PC-9 (cell line): Measurements from ENCODE around the gene AGRP. TPM values are rescaled to one million over a fixed set of nuclear protein-coding genes. Genes with fewer than 3 reads are reported as not detected.

Experiments used
- BruUV-seq: library from RNA; stranded (reverse); fragments of 400-500 nt; replicated peaks from 2 replicates; lab custom pipeline; 2021; lab: Mats Ljungman, UMichigan
- CTCF ChIA-PET: fragments of 300-600 bp; sonication (Branson Sonifier 250); formaldehyde crosslinking; loops from one replicate; lab custom pipeline; 2022; ENCODE audit warnings: antibody characterized with exemption; lab: Charles Lee
- POLR2A ChIA-PET: fragments of 300-600 bp; sonication (Branson Sonifier 250); formaldehyde crosslinking; loops from one replicate; lab custom pipeline; 2022; ENCODE audit warnings: antibody characterized with exemption; ENCODE audit not compliant: unreplicated experiment; lab: Charles Lee
- DNase-seq, 2 experiments: peaks; one replicate each; pipeline versions ENCODE4 v3.0.0 to v3.0.0-alpha.2; 2015 to 2022; ENCODE audit warnings: mixed read lengths in 1 of 2
- H2AFZ ChIP-seq: fragments of 200-600 bp; sonication (generic); 2 replicates; pipeline ENCODE4 v1.8.1; 2017; ENCODE audit warnings: antibody characterized with exemption
- H3F3A ChIP-seq: fragments of 200-600 bp; sonication (generic); 2 replicates; pipeline ENCODE4 v1.8.1; 2017; ENCODE audit warnings: antibody characterized with exemption, mild to moderate bottlenecking, low read depth; ENCODE audit not compliant: insufficient read depth
- H3K27ac ChIP-seq: fragments of 200-600 bp; sonication (generic); 2 replicates; pipeline ENCODE4 v1.6.1; 2016; ENCODE audit warnings: mixed run types
- H3K27me3 ChIP-seq: fragments of 200-600 bp; sonication (generic); 2 replicates; pipeline ENCODE4 v1.6.1; 2016; ENCODE audit warnings: low read depth, mixed run types; ENCODE audit not compliant: insufficient read depth
- H3K36me3 ChIP-seq: fragments of 200-600 bp; sonication (generic); 2 replicates; pipeline ENCODE4 v1.6.1; 2016; ENCODE audit warnings: low read depth, mixed run types
- H3K4me1 ChIP-seq: fragments of 200-600 bp; sonication (generic); replicated peaks from 2 replicates; pipeline ENCODE4 v1.6.1; 2016; ENCODE audit warnings: mixed run types; ENCODE audit not compliant: insufficient read depth
- H3K4me2 ChIP-seq: fragments of 200-600 bp; sonication (generic); 2 replicates; pipeline ENCODE4 v1.6.1; 2017; ENCODE audit warnings: mixed run types
- H3K4me3 ChIP-seq: fragments of 200-600 bp; sonication (generic); 2 replicates; pipeline ENCODE4 v1.6.1; 2016; ENCODE audit warnings: mixed run types
- H3K79me2 ChIP-seq: fragments of 200-600 bp; sonication (generic); 2 replicates; pipeline ENCODE4 v1.6.1; 2017; ENCODE audit warnings: low read depth, mixed run types
- H3K9me2 ChIP-seq: fragments of 200-600 bp; sonication (generic); 2 replicates; pipeline ENCODE4 v1.8.1; 2017; ENCODE audit warnings: mild to moderate bottlenecking; ENCODE audit not compliant: insufficient read depth
- H3K9me3 ChIP-seq: fragments of 200-600 bp; sonication (generic); 2 replicates; pipeline ENCODE4 v1.8.1; 2016; ENCODE audit warnings: low read depth; ENCODE audit not compliant: insufficient read depth
- H4K20me1 ChIP-seq: fragments of 200-600 bp; sonication (generic); 2 replicates; pipeline ENCODE4 v1.8.1; 2017; ENCODE audit not compliant: insufficient read depth
- EZH2 ChIP-seq: fragments of 200-600 bp; sonication (generic); IDR thresholded peaks from 2 replicates; pipeline ENCODE4 v1.8.0; 2017; ENCODE audit warnings: antibody characterized with exemption, low read depth
- intact Hi-C: fragments of 100-400 bp; cut with micrococcal nuclease; formaldehyde crosslinking; loops from one replicate; pipeline ENCODE4 v1.10.0; 2022; ENCODE audit not compliant: unreplicated experiment
- total RNA-seq: library from RNA; stranded (reverse); gene quantifications from 2 replicates; pipeline ENCODE4 v1.2.3, GENCODE V29; 2021
- TF ChIP-seq, protein P1 (sequence below): fragments of 200-600 bp; sonication (generic); conservative IDR thresholded peaks from 2 replicates; pipeline ENCODE4 v1.6.1; 2017; ENCODE audit warnings: mixed run types, antibody characterized with exemption, mild to moderate bottlenecking, moderate library complexity

AGRP gene
- total RNA-seq, 1 experiment from 2014 or later: not detected

DNA sequence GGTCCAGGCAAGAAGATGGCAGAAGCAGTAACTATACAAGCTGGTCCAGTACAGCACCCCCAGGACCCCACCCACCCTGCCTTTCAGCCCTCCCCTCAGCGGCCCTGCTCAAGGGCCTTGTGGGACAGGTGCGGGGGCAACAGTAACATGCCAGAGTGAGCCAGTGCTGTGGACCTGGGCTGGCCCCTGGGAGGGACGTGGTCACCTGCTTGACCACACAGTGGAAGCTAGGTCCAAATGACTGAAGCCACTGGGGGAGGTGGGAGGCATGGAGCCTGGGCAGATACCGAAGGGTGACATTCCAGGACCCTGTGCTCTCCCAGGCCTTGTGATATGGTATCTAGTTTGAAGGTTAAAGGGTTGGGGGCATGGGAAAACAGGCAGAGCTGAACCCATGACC lies 19.7 kb downstream of the AGRP start:
- no peaks in the 10 kb centered on the region for H3K9me2 ChIP-seq
- CTCF ChIA-PET: interaction anchor here (0.6 to 1.0 kb wide), 2 partner anchors 28 to 328 kb away, joined by 3 to 18 read pairs; no protein-coding TSS in a partner anchor
- peaks cover 19% of the 10 kb centered on the region for H3K79me2 ChIP-seq
- no peaks in the 10 kb centered on the region for H3F3A ChIP-seq
- no peak overlapping the region for H3K27ac ChIP-seq
- H3K4me3 ChIP-seq: no peak overlapping the region
- intact Hi-C loops: loop anchor here (2.0 to 10.0 kb wide), 4 partner anchors 203 to 569 kb away; partner anchors contain the start of genes E2F4, ELMO3 and EXOC3L1
- no peak overlapping the region for H3K4me2 ChIP-seq
- no peaks in the 10 kb centered on the region for H3K36me3 ChIP-seq
- H3K27me3 ChIP-seq: no peaks in the 10 kb centered on the region
- no peak overlapping the region for H2AFZ ChIP-seq
- 0 out of 2 replicates have a peak, but pooled peaks cover 5% of the 10 kb centered on the region for H3K4me1 ChIP-seq
- peaks cover 62% of the 10 kb centered on the region for H4K20me1 ChIP-seq
- TF ChIP-seq, protein P1, sequence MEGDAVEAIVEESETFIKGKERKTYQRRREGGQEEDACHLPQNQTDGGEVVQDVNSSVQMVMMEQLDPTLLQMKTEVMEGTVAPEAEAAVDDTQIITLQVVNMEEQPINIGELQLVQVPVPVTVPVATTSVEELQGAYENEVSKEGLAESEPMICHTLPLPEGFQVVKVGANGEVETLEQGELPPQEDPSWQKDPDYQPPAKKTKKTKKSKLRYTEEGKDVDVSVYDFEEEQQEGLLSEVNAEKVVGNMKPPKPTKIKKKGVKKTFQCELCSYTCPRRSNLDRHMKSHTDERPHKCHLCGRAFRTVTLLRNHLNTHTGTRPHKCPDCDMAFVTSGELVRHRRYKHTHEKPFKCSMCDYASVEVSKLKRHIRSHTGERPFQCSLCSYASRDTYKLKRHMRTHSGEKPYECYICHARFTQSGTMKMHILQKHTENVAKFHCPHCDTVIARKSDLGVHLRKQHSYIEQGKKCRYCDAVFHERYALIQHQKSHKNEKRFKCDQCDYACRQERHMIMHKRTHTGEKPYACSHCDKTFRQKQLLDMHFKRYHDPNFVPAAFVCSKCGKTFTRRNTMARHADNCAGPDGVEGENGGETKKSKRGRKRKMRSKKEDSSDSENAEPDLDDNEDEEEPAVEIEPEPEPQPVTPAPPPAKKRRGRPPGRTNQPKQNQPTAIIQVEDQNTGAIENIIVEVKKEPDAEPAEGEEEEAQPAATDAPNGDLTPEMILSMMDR: no peak
- no peak for TF ChIP-seq EZH2
- POLR2A ChIA-PET: interaction anchor here (0.6 kb wide), 1 partner anchor 109 kb away, joined by 7 read pairs; no protein-coding TSS in a partner anchor
- H3K9me3 ChIP-seq: no peaks in the 10 kb centered on the region
- no peak for DNase-seq
- BruUV-seq: no TSS peak

DNA sequence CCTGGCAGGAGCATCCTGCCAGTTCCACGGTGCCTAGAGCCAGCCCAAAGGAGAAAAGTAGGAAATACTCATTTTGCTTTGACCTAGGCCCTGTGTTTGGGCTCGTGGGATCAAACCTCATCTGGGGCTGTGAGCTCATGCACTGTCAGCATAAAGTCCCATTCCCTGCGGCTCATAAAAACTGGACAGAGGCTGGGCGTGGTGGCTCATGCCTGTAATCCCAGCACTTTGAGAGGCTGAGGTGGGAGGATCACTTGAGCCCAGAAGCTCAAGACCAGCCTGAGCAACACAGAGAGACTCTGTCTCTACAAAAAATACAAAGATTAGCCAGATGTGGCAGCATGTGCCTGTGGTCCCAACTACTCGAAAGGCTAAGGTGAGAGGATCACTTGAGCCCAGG lies 20.3 kb downstream of the AGRP start:
- POLR2A ChIA-PET: no interaction called here
- H3K79me2 ChIP-seq: peaks cover 19% of the 10 kb centered on the region
- BruUV-seq: no TSS peak

DNA sequence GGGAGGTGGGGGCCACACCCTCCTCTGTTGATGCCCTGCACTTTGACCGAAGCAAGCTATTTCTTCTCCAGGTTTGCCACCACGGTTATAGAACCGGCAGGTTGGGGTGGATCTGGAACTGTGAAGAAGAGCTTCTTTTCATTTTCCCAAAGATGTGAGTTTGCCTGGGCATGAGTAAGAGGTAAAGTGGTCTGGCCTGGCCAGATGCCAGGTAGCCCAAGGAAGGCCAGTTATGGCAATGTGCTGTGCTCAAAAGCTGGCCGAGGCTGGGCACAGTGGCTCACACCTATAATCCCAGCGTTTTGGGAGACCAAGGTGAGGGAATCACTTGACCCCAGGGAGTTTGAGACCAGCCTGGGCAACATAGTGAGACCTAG lies 21.1 kb downstream of the AGRP start:
- peaks cover 60% of the 10 kb centered on the region for H4K20me1 ChIP-seq
- no peaks in the 10 kb centered on the region for H3K9me2 ChIP-seq
- H3K4me1 ChIP-seq: 0 out of 2 replicates have a peak, but pooled peaks cover 5% of the 10 kb centered on the region
- no peaks in the 10 kb centered on the region for H3K36me3 ChIP-seq
- no peaks in the 10 kb centered on the region for H3K27me3 ChIP-seq
- DNase-seq: no peak
- H2AFZ ChIP-seq: no peak overlapping the region
- H3K79me2 ChIP-seq: peaks cover 19% of the 10 kb centered on the region
- H3K4me2 ChIP-seq: no peak overlapping the region
- H3K4me3 ChIP-seq: no peak overlapping the region
- CTCF ChIA-PET: interaction anchor here (0.6 to 1.0 kb wide), 2 partner anchors 16 to 102 kb away, joined by 3 read pairs; no protein-coding TSS in a partner anchor
- no peaks in the 10 kb centered on the region for H3F3A ChIP-seq
- POLR2A ChIA-PET: no interaction called here
- TF ChIP-seq, protein P1: no peak
- no peak for TF ChIP-seq EZH2
- no peaks in the 10 kb centered on the region for H3K9me3 ChIP-seq
- no TSS peak for BruUV-seq
- no peak overlapping the region for H3K27ac ChIP-seq
- intact Hi-C loops: loop anchor here (10.0 kb wide), 2 partner anchors 267 to 567 kb away; partner anchors contain the start of genes E2F4, ELMO3 and EXOC3L1

More for the DNA sequence above, 20.3 kb downstream of the AGRP start:
- Histone ChIP-seq H3K27ac (no peak overlapping the region), H4K20me1 (peaks cover 63% of the 10 kb centered on the region), H3K9me2 (no peaks in the 10 kb centered on the region), H3K4me3 (no peak overlapping the region), H3F3A (no peaks in the 10 kb centered on the region), H3K4me1 (0 out of 2 replicates have a peak, but pooled peaks cover 5% of the 10 kb centered on the region), H3K36me3 (no peaks in the 10 kb centered on the region), H3K27me3 (no peaks in the 10 kb centered on the region), H3K9me3 (no peaks in the 10 kb centered on the region), H3K4me2 (no peak overlapping the region), H2AFZ (no peak overlapping the region)
- DNase-seq: no peak
- CTCF ChIA-PET: interaction anchor here (1.0 kb wide), 1 partner anchor 28 kb away, joined by 3 read pairs; no protein-coding TSS in a partner anchor
- TF ChIP-seq EZH2: no peak
- TF ChIP-seq, protein P1: no peak
- intact Hi-C loops: loop anchor here (10.0 kb wide), 2 partner anchors 268 to 568 kb away; partner anchors contain the start of genes E2F4, ELMO3 and EXOC3L1
